ENCODE measurements around the gene SYT1. TPM values are rescaled to one million over a fixed set of nuclear protein-coding genes. Genes with fewer than 3 reads are reported as not detected.

SYT1 gene
- total RNA-seq, 1 donor from 2014 or later: 33.2 TPM

DNA sequence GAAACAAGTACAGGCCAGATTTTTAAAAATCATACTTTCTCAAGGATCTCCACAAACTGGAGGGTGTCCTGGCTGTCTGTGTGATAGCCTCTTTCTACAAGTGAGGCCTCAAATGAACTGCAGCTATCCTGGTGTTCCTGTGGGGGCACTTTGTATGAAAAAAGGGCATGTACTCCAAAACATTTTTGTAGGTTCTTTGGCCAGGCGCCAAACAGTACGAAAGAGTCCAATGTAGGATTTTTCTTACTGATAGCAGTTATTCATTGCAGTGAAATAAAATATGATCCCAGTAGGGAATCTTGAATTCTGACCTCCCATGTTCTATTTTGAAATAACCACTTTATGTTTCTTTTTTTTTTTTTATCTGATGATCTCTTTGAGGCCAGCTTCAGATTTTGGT is 444.5 kb downstream of the SYT1 start:
- Mint-ChIP-seq H3K27ac (ENCODE audit: unreplicated experiment) (no peak overlapping the region), H3K4me3 (ENCODE audit: unreplicated experiment) (no peak overlapping the region), H3K9me3 (ENCODE audit: unreplicated experiment) (no peaks in the 10 kb centered on the region), H3K27me3 (ENCODE audit: low read depth, unreplicated experiment) (no peaks in the 10 kb centered on the region), H3K36me3 (ENCODE audit: low read depth, unreplicated experiment) (peaks cover 6% of the 10 kb centered on the region), H3K4me1 (ENCODE audit: low read depth, unreplicated experiment) (no peaks in the 10 kb centered on the region)
- no peaks in the 10 kb centered on the region for H3K27me3 ChIP-seq (ENCODE audit: insufficient read depth, low read length)
- H3K4me3 ChIP-seq (ENCODE audit: insufficient read depth, low read depth, low read length): no peak overlapping the region
- DNase-seq (ENCODE audit: low read depth) (no peak), FAIRE-seq (no peak)
- no peaks in the 10 kb centered on the region for H3K4me1 ChIP-seq (ENCODE audit: insufficient read depth, low read length)
- H3K9ac ChIP-seq (ENCODE audit: low read length): no peak overlapping the region
- no peak for TF ChIP-seq EZH2 (IDR thresholded peaks at IDR 0.05; ENCODE audit: insufficient read depth, low read length)
- TF ChIP-seq, protein P1, sequence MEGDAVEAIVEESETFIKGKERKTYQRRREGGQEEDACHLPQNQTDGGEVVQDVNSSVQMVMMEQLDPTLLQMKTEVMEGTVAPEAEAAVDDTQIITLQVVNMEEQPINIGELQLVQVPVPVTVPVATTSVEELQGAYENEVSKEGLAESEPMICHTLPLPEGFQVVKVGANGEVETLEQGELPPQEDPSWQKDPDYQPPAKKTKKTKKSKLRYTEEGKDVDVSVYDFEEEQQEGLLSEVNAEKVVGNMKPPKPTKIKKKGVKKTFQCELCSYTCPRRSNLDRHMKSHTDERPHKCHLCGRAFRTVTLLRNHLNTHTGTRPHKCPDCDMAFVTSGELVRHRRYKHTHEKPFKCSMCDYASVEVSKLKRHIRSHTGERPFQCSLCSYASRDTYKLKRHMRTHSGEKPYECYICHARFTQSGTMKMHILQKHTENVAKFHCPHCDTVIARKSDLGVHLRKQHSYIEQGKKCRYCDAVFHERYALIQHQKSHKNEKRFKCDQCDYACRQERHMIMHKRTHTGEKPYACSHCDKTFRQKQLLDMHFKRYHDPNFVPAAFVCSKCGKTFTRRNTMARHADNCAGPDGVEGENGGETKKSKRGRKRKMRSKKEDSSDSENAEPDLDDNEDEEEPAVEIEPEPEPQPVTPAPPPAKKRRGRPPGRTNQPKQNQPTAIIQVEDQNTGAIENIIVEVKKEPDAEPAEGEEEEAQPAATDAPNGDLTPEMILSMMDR (IDR thresholded peaks at IDR 0.05; ENCODE audit: insufficient read depth, low read depth, low read length): no peak
- H3K79me2 ChIP-seq (ENCODE audit: insufficient read depth, low read length): no peaks in the 10 kb centered on the region
- no peak overlapping the region for H3K4me2 ChIP-seq (ENCODE audit: low read length)
- H3K36me3 ChIP-seq (ENCODE audit: insufficient read depth, low read length): no peaks in the 10 kb centered on the region
- no peak overlapping the region for H2AFZ ChIP-seq (ENCODE audit: low read depth, low read length)
- no peaks in the 10 kb centered on the region for H3K9me3 ChIP-seq (ENCODE audit: insufficient read depth, low read depth, low read length)
- no peaks in the 10 kb centered on the region for H4K20me1 ChIP-seq (ENCODE audit: insufficient read depth, low read length)
- no peak overlapping the region for H3K27ac ChIP-seq (ENCODE audit: low read depth, low read length)

DNA sequence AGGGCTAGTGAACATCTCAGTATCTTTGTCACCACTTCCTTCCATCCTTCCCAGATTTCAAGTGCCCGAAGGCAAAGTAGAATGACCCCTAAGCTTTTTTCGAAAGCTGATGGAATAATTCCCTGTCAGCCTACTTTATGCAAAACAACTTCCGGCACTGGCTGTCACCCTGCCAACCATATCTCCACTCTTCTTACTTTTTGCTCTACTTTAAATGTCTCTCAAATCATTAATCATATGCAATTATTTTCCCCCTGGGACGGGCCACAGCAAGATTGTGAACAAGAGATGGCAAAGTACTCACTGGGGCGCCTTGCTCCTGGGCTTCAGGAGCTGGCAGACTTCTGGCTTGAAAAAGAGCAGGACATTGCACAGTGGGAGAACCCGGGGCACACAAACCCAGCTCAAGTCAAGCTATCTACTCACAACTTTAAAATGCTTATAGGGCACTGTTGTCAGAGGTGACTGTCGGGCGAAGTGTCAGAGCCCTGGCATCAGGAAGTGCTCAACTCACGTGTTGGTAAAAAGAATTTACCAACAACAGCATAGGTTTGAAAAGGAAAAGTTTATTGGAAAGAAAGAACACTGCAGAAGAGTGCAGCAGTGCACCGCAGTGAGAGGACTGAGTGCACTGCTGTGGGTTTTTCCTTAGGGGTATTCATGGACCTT is 452.7 kb downstream of the SYT1 start:
- Histone ChIP-seq H3K4me3 (ENCODE audit: insufficient read depth, low read depth, low read length) (no peak overlapping the region), H3K9me3 (ENCODE audit: insufficient read depth, low read depth, low read length) (no peaks in the 10 kb centered on the region), H3K79me2 (ENCODE audit: insufficient read depth, low read length) (no peaks in the 10 kb centered on the region), H3K27ac (ENCODE audit: low read depth, low read length) (no peak overlapping the region), H3K36me3 (ENCODE audit: insufficient read depth, low read length) (no peaks in the 10 kb centered on the region), H3K27me3 (ENCODE audit: insufficient read depth, low read length) (no peaks in the 10 kb centered on the region), H3K4me2 (ENCODE audit: low read length) (no peak overlapping the region), H3K9ac (ENCODE audit: low read length) (no peak overlapping the region), H3K4me1 (ENCODE audit: insufficient read depth, low read length) (no peaks in the 10 kb centered on the region), H4K20me1 (ENCODE audit: insufficient read depth, low read length) (no peaks in the 10 kb centered on the region), H2AFZ (ENCODE audit: low read depth, low read length) (no peak overlapping the region)
- no peak overlapping the region for H3K27ac Mint-ChIP-seq (ENCODE audit: unreplicated experiment)
- TF ChIP-seq, protein P1 (IDR thresholded peaks at IDR 0.05; ENCODE audit: insufficient read depth, low read depth, low read length): no peak
- no peak for TF ChIP-seq EZH2 (IDR thresholded peaks at IDR 0.05; ENCODE audit: insufficient read depth, low read length)
- no peak overlapping the region for H3K4me3 Mint-ChIP-seq (ENCODE audit: unreplicated experiment)
- H3K36me3 Mint-ChIP-seq (ENCODE audit: low read depth, unreplicated experiment): peaks cover 4% of the 10 kb centered on the region
- H3K27me3 Mint-ChIP-seq (ENCODE audit: low read depth, unreplicated experiment): no peaks in the 10 kb centered on the region
- no peaks in the 10 kb centered on the region for H3K4me1 Mint-ChIP-seq (ENCODE audit: low read depth, unreplicated experiment)
- no peaks in the 10 kb centered on the region for H3K9me3 Mint-ChIP-seq (ENCODE audit: unreplicated experiment)
- FAIRE-seq (no peak), DNase-seq (ENCODE audit: low read depth) (no peak)

- Histone ChIP-seq H4K20me1 (ENCODE audit: insufficient read depth, low read length) (no peaks in the 10 kb centered on the region), H3K27ac (ENCODE audit: low read depth, low read length) (no peak overlapping the region), H3K4me2 (ENCODE audit: low read length) (no peak overlapping the region), H3K27me3 (ENCODE audit: insufficient read depth, low read length) (no peaks in the 10 kb centered on the region), H3K36me3 (ENCODE audit: insufficient read depth, low read length) (no peaks in the 10 kb centered on the region), H3K9ac (ENCODE audit: low read length) (no peak overlapping the region), H3K79me2 (ENCODE audit: insufficient read depth, low read length) (no peaks in the 10 kb centered on the region), H3K4me1 (ENCODE audit: insufficient read depth, low read length) (no peaks in the 10 kb centered on the region), H3K4me3 (ENCODE audit: insufficient read depth, low read depth, low read length) (no peak overlapping the region), H2AFZ (ENCODE audit: low read depth, low read length) (no peak overlapping the region), H3K9me3 (ENCODE audit: insufficient read depth, low read depth, low read length) (no peaks in the 10 kb centered on the region)
- no peak overlapping the region for H3K27ac Mint-ChIP-seq (ENCODE audit: unreplicated experiment)
- peak; percentile 64 for FAIRE-seq
- DNase-seq (ENCODE audit: low read depth): no peak
- H3K9me3 Mint-ChIP-seq (ENCODE audit: unreplicated experiment): no peaks in the 10 kb centered on the region
- H3K4me3 Mint-ChIP-seq (ENCODE audit: unreplicated experiment): no peak overlapping the region
- H3K27me3 Mint-ChIP-seq (ENCODE audit: low read depth, unreplicated experiment): no peaks in the 10 kb centered on the region
- TF ChIP-seq EZH2 (IDR thresholded peaks at IDR 0.05; ENCODE audit: insufficient read depth, low read length): no peak
- TF ChIP-seq, protein P1 (IDR thresholded peaks at IDR 0.05; ENCODE audit: insufficient read depth, low read depth, low read length): no peak
- H3K4me1 Mint-ChIP-seq (ENCODE audit: low read depth, unreplicated experiment): no peaks in the 10 kb centered on the region
- peaks cover 2% of the 10 kb centered on the region for H3K36me3 Mint-ChIP-seq (ENCODE audit: low read depth, unreplicated experiment)
Measured at GRCh38 chr12:79322905-79323304, 458.3 kb downstream of the SYT1 start.

All from astrocyte (in vitro differentiated cells and primary cell).